Erythroblast (primary cell): ENCODE results near the gene C1QTNF12.
A peak's percentile ranks its signal among the peaks of the same experiment; 100 is the strongest.

Experiments used
- DNase-seq, 2 experiments: peaks; one replicate each; lab custom pipeline; 2025; lab: John Stamatoyannopoulos, UW
- GATA1 ChIP-seq: IDR thresholded peaks from 2 replicates; pipeline ENCODE4 v1.6.1; 2011; ENCODE audit warnings: low read depth, mild to moderate bottlenecking, control low read depth, low read length, moderate library complexity
- POLR2A ChIP-seq: IDR thresholded peaks from 2 replicates; pipeline ENCODE4 v1.6.1; 2011; ENCODE audit warnings: mild to moderate bottlenecking, low read length

The C1QTNF12 gene

DNA sequence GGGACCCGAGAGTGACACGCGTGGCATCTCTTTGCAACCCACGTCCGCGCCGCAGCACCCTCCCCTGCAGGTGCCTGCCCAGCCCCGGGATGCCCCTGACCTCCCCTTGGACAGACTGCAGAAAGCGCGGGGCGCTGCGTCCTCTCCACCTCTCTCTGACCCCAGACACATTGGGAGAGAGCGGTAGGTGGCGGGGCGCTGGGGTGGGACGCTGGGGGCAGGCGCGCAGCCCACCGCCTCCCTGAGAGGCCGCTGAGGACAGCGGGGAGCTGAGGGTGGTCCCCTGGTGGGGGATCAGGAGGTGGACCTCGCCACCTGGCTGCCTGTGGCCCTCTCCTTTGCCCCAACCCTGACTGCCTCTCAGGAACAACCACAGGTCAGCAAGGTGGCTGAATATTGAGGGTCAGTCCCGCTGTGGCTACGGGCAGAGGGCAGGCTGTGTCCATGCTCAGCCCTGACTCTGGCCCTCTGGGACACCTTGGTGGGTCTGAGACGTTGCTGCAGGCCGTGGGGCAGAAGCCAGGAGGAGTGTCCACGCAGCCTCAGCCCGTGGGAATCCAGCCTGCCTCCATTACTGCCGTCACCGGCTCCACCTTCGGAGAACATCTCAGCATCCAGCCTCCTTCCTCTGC lies 27.9 kb upstream of the C1QTNF12 start:
- no peak for DNase-seq
- TF ChIP-seq POLR2A (no peak), GATA1 (no peak)

DNA sequence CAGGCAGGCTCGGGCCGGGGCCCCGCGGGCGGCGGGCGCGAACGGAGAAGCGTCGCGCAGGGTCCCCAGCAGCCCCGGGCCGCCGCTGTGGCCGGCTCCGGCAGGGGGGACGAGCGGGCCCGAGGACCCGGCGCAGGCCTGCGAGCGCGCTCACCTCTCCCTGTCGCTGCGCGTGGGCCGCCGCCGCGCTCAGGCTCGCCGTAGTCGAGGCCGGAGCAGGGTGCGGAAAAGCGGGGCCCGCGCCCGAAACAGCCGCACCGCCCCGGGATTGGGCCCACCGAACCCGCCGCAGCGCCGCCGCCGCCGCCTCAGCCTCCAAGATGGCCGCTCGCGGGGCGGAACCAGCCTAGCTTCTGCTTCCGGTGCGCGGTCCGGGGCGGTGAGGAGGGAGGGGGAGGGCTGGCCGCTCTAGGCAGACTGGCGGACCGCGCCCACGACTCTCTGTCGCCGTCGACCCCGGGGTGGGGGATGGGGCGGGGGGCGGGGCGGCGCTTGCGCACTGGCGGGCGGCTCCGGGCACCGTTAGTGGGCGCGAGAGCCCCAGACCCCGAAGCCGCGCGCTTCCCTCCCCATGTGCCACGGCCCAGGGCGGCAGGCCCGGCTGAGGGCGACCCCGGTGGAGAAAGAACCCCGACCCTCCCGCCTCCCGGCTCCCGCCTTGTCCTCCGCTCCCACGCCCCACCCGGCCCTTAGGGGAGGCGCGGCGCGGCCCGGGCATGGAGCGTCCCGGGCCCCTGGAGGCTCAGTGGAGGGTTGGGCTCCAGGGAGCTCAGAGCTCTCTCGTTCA lies 27.2 kb upstream of the C1QTNF12 start, which contains the start of gene UBE2J2:
Gene UBE2J2 (minus strand): TSS at position 343 of the 787 bp plus-strand sequence. CDS start 5,862 bp downstream, outside the sequence.
- DNase-seq = peak; percentile 96

DNA sequence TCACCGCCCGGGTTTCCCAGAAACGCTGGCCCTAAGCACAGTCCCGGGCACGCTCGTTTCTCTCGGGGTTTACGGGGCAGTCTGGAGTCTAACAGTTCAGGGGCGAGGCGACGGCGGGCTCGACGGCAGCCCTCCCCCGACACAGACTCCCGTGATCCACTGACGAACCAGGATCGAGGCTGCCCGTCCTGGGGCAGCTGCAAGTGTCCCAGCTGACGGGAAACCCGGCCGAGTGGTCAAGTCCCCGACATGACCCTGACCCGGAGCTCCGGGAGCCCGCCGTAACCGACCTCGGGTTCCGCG lies 26.6 kb upstream of the C1QTNF12 start:
- no peak for TF ChIP-seq GATA1
- no peak for TF ChIP-seq POLR2A
- DNase-seq = peak; percentile 48 to 61

More for the DNA sequence above, 27.2 kb upstream of the C1QTNF12 start, which contains the start of gene UBE2J2:
- TF ChIP-seq POLR2A (peak; percentile 28), GATA1 (no peak)

DNA sequence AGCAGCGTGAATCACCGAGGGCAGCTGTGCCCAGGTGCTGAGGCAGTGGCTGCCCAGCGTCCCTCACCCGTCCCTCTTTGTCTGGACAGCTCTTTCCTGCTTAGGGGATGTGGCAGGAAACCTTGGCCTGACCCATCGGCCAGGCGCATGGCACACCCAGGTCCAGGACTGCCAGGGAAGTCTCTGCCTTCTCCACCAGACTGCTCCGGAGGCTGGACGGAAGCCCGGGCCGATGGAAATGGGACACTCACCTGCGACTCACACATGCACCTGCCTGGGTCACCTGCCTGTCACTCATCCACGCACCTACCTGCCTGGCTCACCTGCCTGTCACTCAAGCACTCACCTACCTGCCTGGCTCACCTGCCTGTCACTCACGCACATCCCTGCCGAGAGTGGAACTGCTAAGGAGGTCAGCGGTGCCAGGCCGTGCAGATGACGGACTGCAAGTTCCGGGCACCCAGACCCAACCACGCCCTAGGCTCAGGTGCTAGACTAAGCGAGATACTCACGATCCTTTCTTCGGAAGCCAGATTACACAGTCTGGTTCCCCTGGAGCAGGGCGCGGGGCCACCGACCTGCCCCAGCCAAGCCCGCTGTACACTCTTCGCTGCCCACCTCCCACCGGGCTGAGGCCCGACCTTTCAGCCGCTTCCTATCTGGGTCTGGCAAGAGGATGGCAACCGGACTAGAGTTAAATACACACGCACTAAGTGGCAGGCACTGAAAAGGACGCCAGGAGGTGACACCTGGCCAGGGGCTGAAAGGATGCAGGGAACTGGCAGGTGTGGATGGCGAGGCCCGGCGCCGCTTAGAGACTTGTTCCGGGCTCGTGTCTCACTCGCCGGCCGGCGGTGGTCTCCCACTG lies 26.1 kb upstream of the C1QTNF12 start:
- no peak for DNase-seq
- no peak for TF ChIP-seq POLR2A
- no peak for TF ChIP-seq GATA1

DNA sequence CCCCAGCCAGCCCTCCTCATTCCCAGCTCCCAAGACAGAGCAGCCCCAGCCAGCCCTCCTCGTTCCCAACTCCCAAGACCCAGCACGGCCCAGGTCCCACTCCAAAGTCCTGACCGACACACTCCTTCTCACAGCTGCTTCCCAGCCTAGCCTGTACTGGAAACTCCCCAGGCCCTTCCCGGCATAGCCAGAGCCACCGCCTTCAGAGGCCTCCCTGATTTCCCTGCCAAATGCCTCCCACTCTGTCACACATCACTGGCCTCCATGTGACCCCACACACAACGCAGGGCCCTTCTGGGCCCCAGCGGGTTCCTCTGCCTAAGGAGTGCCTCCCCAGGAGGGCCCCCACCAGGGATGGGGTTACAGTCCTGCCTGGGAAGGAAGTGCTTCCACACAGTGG lies 24.3 kb upstream of the C1QTNF12 start:
- no peak for TF ChIP-seq GATA1
- TF ChIP-seq POLR2A = no peak
- DNase-seq = no peak

DNA sequence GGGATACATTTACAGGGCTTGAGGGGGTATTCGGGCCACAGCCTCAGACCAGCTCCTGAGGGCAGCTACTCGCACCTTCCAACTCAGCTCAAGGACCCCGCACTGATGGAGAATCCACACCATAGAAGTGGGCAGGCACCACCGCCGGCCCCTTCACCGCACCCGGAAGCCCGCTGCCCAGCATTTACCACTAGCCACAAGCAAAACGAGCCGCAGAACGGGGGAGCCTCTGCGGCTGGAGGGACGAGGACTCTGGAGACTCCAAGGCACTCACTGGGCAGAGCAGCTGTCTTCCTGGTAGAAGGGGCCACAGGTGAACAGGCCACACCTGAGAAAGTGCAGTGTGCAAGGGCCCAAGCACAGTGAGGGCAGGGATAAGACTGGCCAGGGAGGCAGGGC lies 21.8 kb upstream of the C1QTNF12 start:
- DNase-seq = no peak
- TF ChIP-seq POLR2A (peak; percentile 11), GATA1 (no peak)

DNA sequence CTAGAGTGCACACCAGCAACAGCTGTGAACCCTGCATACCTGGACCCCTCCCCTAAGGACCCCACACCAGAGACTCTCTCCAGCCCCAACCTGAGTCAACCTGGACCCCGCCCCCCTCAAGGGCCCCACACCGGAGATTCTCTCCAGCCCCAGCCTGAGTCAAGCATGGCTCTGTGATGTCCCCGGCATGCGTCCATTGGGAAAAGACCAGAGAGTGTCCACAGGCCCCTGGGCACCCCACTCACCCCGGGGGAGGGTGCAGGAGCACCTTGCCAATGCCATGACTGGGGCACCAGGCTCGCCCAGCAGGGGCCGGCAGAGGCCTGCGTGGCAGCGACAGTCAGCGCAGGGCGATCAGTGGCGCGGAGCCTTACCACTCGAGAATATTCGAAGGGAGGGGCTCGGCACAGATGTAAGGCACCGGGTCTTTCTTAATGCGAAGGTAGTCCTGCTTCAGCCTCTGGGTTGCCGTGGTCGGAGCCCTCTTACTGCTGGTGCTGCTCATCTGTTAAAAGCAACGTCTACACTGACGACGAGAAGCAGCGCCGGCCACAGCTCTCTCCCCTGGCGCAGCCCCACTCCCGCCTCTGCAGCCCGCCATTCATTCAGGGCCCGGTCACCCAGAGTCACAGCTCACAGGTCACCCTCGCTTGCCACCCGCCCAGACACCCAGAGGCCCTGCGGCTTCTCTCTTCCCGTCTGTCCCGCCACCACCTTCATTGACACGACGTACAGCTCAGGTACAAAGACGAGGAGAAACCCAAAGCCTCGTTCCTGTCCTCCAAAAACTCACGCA lies 21.2 kb upstream of the C1QTNF12 start:
- no peak for DNase-seq
- TF ChIP-seq GATA1 = no peak
- no peak for TF ChIP-seq POLR2A

DNA sequence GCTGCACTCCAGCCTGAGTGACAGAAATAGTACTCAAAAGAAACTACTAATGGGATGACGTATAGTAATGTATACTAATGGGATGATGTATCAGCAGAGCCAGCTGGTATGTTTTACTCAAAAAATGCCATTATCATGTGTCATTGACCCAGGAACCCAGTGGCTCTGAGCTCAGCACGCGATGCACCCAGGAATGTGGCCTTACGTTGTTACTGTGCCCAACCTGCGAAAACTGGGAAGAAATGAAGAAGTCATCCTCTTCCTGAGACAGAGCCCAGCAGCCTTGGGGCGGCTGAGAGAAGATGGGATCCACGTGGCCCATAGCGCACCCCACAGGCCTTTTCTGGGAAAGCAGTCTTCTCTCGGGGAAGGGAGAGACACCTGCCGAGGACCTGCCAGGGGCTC lies 18.3 kb upstream of the C1QTNF12 start:
- TF ChIP-seq POLR2A (no peak), GATA1 (no peak)
- DNase-seq = peak in 1 of 2 experiments; percentile 25

DNA sequence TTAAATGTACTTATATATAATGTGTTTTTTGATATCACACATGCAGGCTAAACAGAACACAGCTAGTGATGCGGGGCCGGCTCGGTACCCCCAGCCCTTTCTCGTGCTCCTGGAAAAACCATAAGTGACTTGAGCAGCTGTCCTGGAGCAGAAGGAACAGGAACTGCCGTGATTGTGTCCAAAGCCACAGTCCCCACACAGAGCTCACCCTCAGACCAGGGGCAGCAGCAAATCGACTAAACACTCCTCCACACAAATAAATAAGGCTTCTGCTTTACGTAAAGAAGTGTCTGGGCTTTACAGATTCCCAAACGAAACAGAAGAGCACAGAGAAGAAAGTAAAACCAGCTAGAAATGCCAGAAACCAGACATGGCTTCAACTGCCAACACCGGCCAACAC lies 17.5 kb upstream of the C1QTNF12 start:
- DNase-seq = no peak
- no peak for TF ChIP-seq POLR2A
- TF ChIP-seq GATA1 = no peak

DNA sequence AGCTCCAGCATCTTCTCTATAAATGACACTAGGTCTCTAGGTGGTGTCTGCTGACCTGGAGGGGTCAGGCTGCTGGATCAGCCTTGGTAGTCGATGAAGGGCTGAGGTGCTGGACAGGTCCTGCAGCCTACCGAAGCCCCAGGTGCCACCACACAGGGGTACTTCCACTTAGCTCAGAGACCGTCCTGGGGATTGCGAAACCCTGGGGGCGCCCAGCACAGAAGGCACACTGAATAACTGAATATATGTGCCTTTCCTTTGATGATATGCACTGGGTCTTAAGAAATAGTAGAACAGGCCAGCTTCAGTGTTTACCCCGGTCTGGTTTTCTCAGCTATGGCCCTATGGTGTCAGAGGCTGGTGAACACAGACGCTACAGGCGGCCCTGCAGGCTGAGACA lies 16.2 kb upstream of the C1QTNF12 start:
- no peak for TF ChIP-seq GATA1
- TF ChIP-seq POLR2A = no peak
- no peak for DNase-seq

DNA sequence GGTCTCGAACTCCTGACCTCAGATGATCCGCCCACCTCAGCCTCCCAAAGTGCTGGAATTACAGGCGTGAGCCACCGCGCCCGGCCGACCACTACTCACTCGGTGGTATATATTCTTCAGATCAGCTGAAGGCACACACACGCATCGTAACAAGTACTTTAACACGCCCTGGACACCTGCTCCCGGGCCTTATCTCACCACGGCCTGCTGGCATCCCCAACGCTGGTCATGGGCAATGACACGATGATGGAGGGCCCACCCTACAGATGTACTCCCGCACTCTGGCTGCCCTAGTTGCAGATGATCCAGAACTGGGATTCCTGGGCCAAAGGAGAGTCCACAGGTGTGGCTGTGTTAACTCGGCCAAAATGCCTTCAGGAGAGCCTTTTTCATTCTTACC lies 15.5 kb upstream of the C1QTNF12 start:
- peak; percentile 29 to 76 for DNase-seq
- TF ChIP-seq GATA1 = no peak
- TF ChIP-seq POLR2A = no peak

DNA sequence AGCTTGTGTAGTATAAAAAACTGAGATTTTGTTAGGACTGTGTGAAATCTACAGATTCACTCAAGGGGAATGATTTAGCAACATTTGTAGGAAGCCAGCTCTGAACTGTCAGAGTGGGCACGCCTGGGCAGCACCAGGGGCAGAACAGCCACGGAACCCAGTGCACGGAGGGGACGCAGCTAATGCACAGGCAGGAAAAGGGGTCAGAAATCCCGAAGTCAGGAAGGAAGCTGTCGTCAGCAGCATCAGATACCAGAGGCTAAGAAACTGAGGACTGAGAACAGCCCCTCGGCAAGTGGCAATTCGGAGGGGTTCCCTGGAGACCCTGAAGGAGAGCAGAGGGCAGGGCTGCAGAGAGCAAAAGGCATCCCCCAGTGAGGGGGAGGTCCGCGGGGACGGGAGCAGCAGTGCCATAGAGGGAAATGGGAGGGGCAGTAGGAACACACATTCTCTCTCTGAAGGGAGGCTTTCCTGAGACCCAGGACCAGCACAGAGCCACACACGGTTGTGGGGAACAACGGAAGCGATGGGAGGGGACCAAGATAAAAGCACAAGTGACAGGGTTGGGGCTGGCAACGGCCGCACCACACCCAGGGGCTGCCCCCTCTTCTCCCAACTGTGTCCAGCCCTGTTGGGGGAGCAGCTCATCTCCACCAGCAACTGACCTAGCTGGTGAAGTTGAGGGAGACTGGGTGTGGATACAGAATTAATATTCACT lies 14.5 kb upstream of the C1QTNF12 start:
- DNase-seq = peak; percentile 38 to 66
- peak; percentile 33 for TF ChIP-seq POLR2A
- TF ChIP-seq GATA1 = no peak

DNA sequence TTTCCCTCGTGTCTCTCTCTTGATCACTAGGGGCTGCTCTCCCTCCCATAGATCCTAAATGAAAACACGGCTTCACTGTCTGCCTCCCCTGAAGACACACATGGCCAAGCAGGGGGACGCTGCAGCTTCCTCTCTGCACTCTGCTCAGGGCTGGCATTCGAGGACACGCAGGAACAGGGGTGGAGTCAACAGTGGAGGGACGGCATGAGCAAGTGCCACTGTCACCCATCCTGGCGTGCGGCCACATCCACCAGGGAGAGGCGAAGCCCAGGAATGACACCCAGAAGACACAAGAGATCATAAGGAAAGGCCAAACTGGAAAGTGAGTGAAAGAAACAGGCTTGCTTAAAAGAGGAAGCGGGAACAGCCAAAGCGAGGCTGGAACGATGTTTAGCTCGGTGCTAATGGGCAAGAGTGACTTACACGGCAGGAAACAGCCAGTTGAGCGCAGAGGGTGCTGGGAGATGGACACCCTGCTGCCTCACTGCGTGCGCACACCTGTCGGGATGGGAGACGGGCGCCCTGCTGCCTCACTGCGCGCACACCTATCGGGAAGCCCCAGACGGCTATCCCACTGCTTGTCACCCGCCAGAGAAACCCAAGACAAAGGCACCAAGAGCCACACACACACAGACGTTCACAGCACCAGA lies 13.6 kb upstream of the C1QTNF12 start:
- DNase-seq = peak in 1 of 2 experiments; percentile 43
- no peak for TF ChIP-seq GATA1
- TF ChIP-seq POLR2A = no peak

DNA sequence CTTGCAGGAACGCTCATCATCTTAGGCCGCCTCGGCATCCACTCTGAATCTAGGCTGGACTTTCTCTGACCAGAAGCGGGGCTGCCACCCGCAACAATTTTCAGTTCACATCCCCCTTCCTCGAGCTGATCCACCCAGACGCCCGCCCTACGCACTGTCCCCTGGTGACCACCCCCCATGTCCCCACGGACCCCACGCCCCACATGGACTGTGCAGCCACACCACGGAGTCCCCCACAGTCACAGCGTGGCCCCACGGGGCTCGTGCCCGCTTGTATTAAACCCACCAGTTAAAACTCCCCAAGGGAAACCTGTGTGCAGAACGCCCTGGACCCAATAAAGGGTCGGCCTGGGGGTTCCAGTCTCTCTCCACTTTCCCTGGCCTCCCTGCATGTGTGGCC lies 13.0 kb upstream of the C1QTNF12 start:
- TF ChIP-seq POLR2A = no peak
- no peak for TF ChIP-seq GATA1
- DNase-seq = no peak
